NCI-H128 (cell line): ENCODE results near the gene TPM4.

ENCODE experiments used
- DNase-seq: peaks from one replicate; lab custom pipeline; 2025; ENCODE audit not compliant: unreplicated experiment; lab: John Stamatoyannopoulos, UW

Gene TPM4

DNA sequence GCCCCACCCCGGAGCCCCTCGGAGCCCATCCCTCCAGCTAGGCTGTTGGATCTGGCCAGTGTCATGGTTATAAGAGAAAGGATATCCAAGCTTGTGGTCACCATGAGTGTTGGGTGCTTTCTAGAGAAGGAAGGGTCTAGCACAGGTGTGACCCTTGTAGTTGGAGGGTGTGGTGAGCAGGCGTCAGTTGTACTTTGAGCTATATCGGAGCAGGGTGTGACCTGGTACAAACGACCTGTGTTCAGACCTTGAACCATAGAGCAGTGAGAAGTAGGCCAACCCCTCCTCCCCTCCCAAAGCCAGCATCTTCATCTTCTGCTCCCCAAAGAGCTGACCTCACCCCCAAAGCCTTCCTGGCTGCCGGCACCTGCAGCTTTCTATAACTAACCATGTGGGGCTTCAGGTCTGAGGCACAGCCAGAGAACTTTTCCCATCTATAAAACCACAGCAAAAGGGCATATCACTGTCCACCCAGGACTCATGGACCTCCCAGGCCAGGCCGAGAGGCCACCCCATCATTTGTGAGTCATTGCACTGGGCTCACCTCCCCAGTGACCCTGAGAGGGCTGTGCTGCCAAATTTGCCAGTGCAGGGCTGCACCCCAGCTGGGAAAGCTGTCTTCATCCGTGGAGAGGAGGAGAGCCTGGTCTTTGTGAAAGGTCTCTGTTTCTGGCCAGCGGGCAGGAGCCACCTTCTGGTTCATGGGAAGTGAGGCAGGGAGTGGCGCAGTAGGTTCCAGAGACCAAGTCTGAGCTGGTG, 49.6 kb downstream of the TPM4 start:
- DNase-seq, result no peak

- no peak for DNase-seq
These were observed 50.8 kb downstream of the TPM4 start for GRCh38 chr19:16127080-16127479.

GRCh38 chr19:16127776-16128371, 51.6 kb downstream of the TPM4 start:
- DNase-seq, result no peak

GRCh38 chr19:16131648-16132047, 55.4 kb downstream of the TPM4 start:
- no peak for DNase-seq

DNA sequence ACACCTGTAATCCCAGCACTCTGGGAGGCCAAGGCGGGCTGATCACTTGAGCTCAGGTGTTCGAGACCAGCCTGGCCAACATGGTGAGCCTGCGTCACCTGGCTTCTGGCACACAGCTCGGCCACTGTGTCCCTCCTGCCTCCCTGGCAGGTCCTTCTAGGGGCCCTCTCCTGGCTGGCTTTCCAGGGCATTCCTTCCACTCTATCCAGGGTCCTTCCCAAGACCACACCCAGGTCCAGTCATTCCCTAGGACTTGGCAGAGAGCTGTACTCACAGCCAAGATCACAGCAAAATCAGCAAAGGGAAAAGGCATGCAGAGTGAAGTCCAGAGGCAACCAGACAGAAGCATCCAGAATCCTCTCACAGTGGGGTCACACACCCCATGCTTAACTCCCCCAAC, 57.5 kb downstream of the TPM4 start:
- no peak for DNase-seq

GRCh38 chr19:16134510-16134909, 58.2 kb downstream of the TPM4 start:
- DNase-seq, result no peak

DNA sequence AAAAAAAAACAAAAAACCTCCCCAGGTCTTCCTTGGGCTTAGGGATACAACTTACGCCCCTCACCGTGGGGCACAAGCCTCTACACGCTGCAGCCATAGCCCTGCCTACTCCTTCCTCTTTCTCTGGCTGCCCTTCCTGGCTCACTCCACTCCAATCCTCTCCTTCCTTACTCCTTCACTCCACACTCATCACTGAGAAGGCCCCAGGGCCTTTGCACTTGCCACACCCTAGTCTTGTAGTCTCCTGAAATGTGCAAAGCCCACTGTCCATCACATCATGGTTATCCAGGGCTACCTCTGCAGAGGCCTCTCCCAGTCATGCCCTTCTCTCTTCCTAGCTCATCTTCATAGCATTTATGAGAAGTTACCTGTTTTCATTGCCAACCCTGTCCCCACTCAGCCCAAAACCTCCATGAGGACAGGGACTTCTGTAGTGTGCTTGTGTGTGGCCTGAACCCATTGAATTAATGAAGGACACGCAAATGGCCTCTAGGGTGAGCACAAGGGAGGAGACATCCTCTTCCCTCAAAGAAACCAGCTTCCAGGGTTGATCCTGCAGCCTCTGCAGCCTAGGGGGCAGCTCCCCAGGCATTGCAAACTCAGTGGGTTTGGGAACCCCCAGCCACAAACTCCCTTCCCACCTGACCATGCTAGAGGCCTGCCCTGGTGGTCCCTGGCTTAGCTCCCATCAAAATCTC, 59.3 kb downstream of the TPM4 start:
- DNase-seq, result no peak

- no peak for DNase-seq
These were observed 60.1 kb downstream of the TPM4 start for GRCh38 chr19:16136185-16136999.

GRCh38 chr19:16139752-16140151, 63.5 kb downstream of the TPM4 start:
- DNase-seq, result no peak

GRCh38 chr19:16141043-16141442, 64.7 kb downstream of the TPM4 start:
- no peak for DNase-seq

- DNase-seq, result no peak
These were observed 65.8 kb downstream of the TPM4 start for GRCh38 chr19:16142032-16142580.

DNA sequence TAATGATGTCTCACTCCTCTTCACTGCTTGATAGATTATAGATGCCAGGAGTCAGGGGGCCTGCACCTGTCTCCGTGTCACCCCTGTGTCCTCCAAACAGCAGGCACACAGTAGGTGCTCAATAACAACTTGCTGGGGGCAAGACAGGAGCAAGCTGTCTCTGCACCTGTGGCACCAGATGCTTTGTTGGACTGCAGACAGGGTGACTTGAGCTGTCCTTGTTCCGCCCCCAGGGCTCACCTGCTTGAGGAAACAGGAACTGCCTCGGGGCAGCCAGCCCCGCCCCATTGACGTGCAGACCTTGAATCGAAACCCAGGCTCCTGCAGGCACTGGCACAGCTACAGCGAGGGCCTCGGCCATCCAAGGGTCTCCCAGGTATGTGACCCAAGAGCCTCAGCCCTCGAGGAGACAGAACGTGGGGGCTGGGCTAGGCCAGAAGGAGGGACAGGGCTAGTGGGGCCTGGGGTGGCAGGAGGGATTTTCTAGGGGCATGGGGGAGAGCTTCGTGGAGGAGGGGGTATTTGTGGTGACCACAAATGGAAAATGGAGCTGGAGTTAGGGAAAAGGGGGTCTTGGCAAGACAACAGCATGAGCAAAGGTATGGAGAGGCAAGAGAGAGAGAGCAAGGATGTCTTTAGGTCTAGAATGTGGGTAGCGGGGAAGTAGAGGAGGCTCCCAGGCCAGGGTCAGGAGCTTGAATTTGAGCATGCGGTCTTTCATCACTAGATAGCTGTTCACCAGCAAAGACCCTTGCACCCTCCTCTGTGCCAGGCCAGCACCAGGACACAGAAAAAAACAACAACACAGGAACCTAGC, 67.3 kb downstream of the TPM4 start, which contains the start of gene HSH2D:
Gene HSH2D, plus strand, starts transcription at position 287 of the 817 bp plus-strand sequence. CDS start 5,066 bp downstream, outside the sequence.
- DNase-seq, result no peak

DNA sequence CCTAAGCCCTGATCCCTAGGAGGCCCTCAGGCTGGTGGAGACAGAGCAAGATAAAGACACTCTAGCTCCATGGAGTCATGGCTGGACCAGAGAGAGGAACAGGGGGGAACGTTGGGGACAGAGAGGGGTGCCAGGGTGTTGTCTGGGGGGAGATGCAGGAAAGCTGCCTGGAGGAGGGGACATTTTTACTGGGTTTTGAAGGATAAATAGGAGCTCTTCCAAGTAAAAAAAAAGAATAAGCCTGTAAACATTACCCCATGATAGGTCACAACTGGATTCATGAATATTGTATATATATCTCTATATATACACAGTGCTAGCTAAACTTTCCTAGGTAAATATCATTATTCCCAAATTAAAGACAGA, 67.9 kb downstream of the TPM4 start:
- no peak for DNase-seq

DNA sequence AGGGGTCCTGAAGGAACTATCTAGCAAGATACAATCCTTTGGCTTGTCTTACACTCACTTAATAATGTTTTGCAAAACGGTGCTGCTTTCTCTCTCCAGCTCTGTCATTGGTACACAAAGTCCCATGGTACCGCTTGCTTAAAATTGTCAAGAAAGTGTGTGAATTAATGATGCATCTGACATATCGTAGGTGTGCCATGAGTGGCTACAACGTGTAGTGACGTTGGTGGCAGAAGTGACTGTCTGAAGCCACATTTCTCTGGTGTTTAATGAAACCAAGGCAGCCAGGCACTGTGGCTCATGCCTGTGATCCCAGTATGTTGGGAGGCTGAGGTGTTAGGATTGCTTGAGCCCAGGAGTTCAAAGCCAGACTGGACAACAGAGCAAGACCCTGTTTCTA, 69.8 kb downstream of the TPM4 start:
- no peak for DNase-seq

DNA sequence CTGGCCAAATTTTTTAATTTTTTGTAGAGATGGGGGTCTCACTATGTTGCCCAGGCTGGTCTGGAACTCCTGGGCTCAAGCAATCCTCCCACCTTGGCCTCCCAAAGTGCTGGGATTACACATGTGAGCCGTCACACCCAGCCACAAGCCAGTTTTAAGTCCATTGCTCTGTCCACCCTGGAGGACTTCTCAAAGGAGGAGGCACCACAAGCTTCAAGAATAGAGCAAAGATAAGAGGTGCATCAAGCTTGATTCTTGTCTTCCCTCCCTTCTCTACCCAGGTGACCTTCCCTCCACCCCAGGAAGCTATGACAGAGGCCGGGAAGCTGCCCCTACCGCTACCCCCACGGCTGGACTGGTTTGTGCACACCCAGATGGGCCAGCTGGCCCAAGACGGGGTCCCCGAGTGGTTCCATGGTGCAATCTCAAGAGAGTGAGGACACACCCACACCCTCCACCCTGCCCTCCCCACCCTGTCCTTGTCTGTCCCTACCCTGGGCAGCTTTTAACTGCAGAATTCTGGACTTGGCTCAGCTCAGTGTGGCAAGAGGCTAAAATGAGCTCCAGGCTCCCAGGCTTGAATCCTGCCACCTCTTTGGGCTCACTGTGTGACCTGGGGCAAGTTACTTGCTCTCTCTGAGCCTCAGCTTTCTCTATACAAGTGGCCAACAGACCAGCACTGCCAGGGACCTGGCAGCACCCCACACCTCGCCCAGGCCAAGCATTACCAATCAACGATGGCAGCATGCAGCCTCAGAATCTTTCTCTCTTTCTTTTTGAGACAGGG, 72.3 kb downstream of the TPM4 start:
- DNase-seq, result no peak
